Lower lobe of right lung (tissue), 2 donors: ENCODE measurements around the gene ZFP36L2. TPM values are rescaled to one million over a fixed set of nuclear protein-coding genes. Genes with fewer than 3 reads are reported as not detected.

Source experiments
- ATAC-seq, 2 donors: fragments of 200-7000 bp; cut with Tn5 transposase; one replicate each; pipeline ENCODE4 v1.9.1; 2020 to 2022; ENCODE audit warnings: mild to moderate bottlenecking in 2 of 2, moderate library complexity in 2 of 2
- DNase-seq: peaks from one replicate; pipeline ENCODE4 v3.0.0-alpha.2; 2020
- H3K27ac ChIP-seq: fragments of 200-600 bp; one replicate; pipeline ENCODE4 v1.8.0; 2022
- H3K27me3 ChIP-seq: fragments of 200-600 bp; one replicate; pipeline ENCODE4 v1.8.0; 2022; ENCODE audit warnings: low read depth
- H3K36me3 ChIP-seq: fragments of 200-600 bp; one replicate; pipeline ENCODE4 v1.8.0; 2022; ENCODE audit warnings: mild to moderate bottlenecking
- H3K4me1 ChIP-seq: fragments of 200-600 bp; one replicate; pipeline ENCODE4 v1.8.0; 2022
- H3K4me3 ChIP-seq: fragments of 200-600 bp; one replicate; pipeline ENCODE4 v1.8.0; 2022; ENCODE audit warnings: mild to moderate bottlenecking
- H3K9me3 ChIP-seq: fragments of 200-600 bp; one replicate; pipeline ENCODE4 v1.8.0; 2022
- CTCF ChIP-seq: fragments of 200-600 bp; IDR thresholded peaks from one replicate; pipeline ENCODE4 v1.8.0; 2022; ENCODE audit warnings: antibody characterized with exemption, mild to moderate bottlenecking
- intact Hi-C: fragments of 100-400 bp; cut with DNase I; formaldehyde crosslinking; loops from one replicate; pipeline ENCODE4 v1.11.0; 2022
- total RNA-seq: library from RNA; stranded (reverse); fragmentation: NEBNext Ultra II Directional; extraction: Animal tissue kit (Norgen Biotek cat#: 25700); gene quantifications from one replicate; pipeline ENCODE4 v1.2.1, GENCODE V29; 2021
- donor health status: DM: no; HTN: yes; CAD: no; lungs with severe emphysema.

Gene ZFP36L2
- total RNA-seq, 1 donor from 2014 or later: 136 TPM

GRCh38 chr2:43202289-43202688 lies 24.1 kb downstream of the ZFP36L2 start:
- H3K27ac ChIP-seq: no peak overlapping the region
- intact Hi-C loops: no loop called here

GRCh38 chr2:43201497-43201896 lies 24.9 kb downstream of the ZFP36L2 start:
- H3K27ac ChIP-seq: no peak overlapping the region
- H3K4me3 ChIP-seq: no peak overlapping the region
- no peak for TF ChIP-seq CTCF
- H3K27me3 ChIP-seq: no peaks in the 10 kb centered on the region
- ATAC-seq (no peak), DNase-seq (no peak)
- no peaks in the 10 kb centered on the region for H3K36me3 ChIP-seq
- H3K4me1 ChIP-seq: peaks cover 7% of the 10 kb centered on the region
- no peaks in the 10 kb centered on the region for H3K9me3 ChIP-seq
- intact Hi-C loops: no loop called here

More at GRCh38 chr2:43202289-43202688, 24.1 kb downstream of the ZFP36L2 start:
- H3K27me3 ChIP-seq: no peaks in the 10 kb centered on the region
- ATAC-seq (no peak), DNase-seq (no peak)
- H3K4me1 ChIP-seq: peaks cover 2% of the 10 kb centered on the region
- no peaks in the 10 kb centered on the region for H3K36me3 ChIP-seq
- H3K4me3 ChIP-seq: no peak overlapping the region
- no peak for TF ChIP-seq CTCF
- no peaks in the 10 kb centered on the region for H3K9me3 ChIP-seq

- Histone ChIP-seq H3K27me3 (no peaks in the 10 kb centered on the region), H3K9me3 (no peaks in the 10 kb centered on the region), H3K4me1 (peaks cover 7% of the 10 kb centered on the region), H3K36me3 (no peaks in the 10 kb centered on the region), H3K4me3 (no peak overlapping the region), H3K27ac (no peak overlapping the region)
- ATAC-seq (no peak), DNase-seq (no peak)
- intact Hi-C loops: no loop called here
- no peak for TF ChIP-seq CTCF
Measured at GRCh38 chr2:43201016-43201415, 25.4 kb downstream of the ZFP36L2 start.

- no peaks in the 10 kb centered on the region for H3K9me3 ChIP-seq
- peak; percentile 70 for ATAC-seq
- peaks cover 13% of the 10 kb centered on the region for H3K4me1 ChIP-seq
- no peak for TF ChIP-seq CTCF
- no peak overlapping the region for H3K4me3 ChIP-seq
- no peaks in the 10 kb centered on the region for H3K36me3 ChIP-seq
- no peaks in the 10 kb centered on the region for H3K27me3 ChIP-seq
- DNase-seq: no peak
- intact Hi-C loops: no loop called here
- no peak overlapping the region for H3K27ac ChIP-seq
Measured at GRCh38 chr2:43199492-43200488, 26.6 kb downstream of the ZFP36L2 start.

GRCh38 chr2:43198263-43198662 lies 28.1 kb downstream of the ZFP36L2 start:
- intact Hi-C loops: no loop called here
- no peak for ATAC-seq

More at GRCh38 chr2:43198263-43198662, 28.1 kb downstream of the ZFP36L2 start:
- DNase-seq: no peak
- H3K4me1 ChIP-seq: peaks cover 28% of the 10 kb centered on the region
- no peak for TF ChIP-seq CTCF
- H3K27ac ChIP-seq: no peak overlapping the region
- no peak overlapping the region for H3K4me3 ChIP-seq
- no peaks in the 10 kb centered on the region for H3K27me3 ChIP-seq
- no peaks in the 10 kb centered on the region for H3K36me3 ChIP-seq
- H3K9me3 ChIP-seq: no peaks in the 10 kb centered on the region
